GM23338 (cell line): ENCODE measurements around the gene SKIC8. TPM values are rescaled to one million over a fixed set of nuclear protein-coding genes. Genes with fewer than 3 reads are reported as not detected.
A peak's percentile ranks its signal among the peaks of the same experiment; 100 is the strongest.

Experiments
- ATAC-seq: fragments of 200-7000 bp; cut with Tn5 transposase; 3 replicates; pipeline ENCODE4 v1.9.1; 2020
- DNase-seq: peaks from one replicate; pipeline ENCODE4 v3.0.0-alpha.2; 2015; ENCODE audit warnings: low spot score
- H2AFZ ChIP-seq: fragments of 200-600 bp; sonication (generic); 2 replicates; pipeline ENCODE4 v1.8.0; 2016; ENCODE audit warnings: antibody characterized with exemption, mild to moderate bottlenecking, moderate library complexity
- H3F3A ChIP-seq: fragments of 200-600 bp; sonication (generic); replicated peaks from 2 replicates; pipeline ENCODE4 v1.8.0; 2017; ENCODE audit warnings: antibody characterized with exemption, mixed run types, low read depth
- H3K27ac ChIP-seq: fragments of 200-600 bp; sonication (generic); 2 replicates; pipeline ENCODE4 v1.6.1; 2016; ENCODE audit warnings: low read depth
- H3K27me3 ChIP-seq: fragments of 200-600 bp; sonication (generic); 2 replicates; pipeline ENCODE4 v1.8.0; 2016; ENCODE audit warnings: mild to moderate bottlenecking, mixed run types, moderate library complexity; ENCODE audit not compliant: insufficient read depth
- H3K36me3 ChIP-seq: fragments of 200-600 bp; sonication (generic); 2 replicates; pipeline ENCODE4 v1.8.0; 2016; ENCODE audit warnings: mild to moderate bottlenecking; ENCODE audit not compliant: insufficient read depth
- H3K4me1 ChIP-seq: fragments of 200-600 bp; sonication (generic); 2 replicates; pipeline ENCODE4 v1.8.0; 2016; ENCODE audit warnings: mild to moderate bottlenecking, moderate library complexity; ENCODE audit not compliant: insufficient read depth
- H3K4me2 ChIP-seq: fragments of 200-600 bp; sonication (generic); 2 replicates; pipeline ENCODE4 v1.7.1; 2017; ENCODE audit warnings: mixed run types
- H3K4me3 ChIP-seq: fragments of 200-600 bp; sonication (generic); 2 replicates; pipeline ENCODE4 v1.6.1; 2016; ENCODE audit warnings: mixed run types
- H3K79me2 ChIP-seq: fragments of 200-600 bp; sonication (generic); replicated peaks from 2 replicates; pipeline ENCODE4 v1.8.0; 2017; ENCODE audit warnings: mild to moderate bottlenecking; ENCODE audit not compliant: insufficient read depth
- H3K9me2 ChIP-seq: fragments of 200-600 bp; sonication (generic); 2 replicates; pipeline ENCODE4 v1.8.0; 2017; ENCODE audit not compliant: insufficient read depth
- H4K20me1 ChIP-seq: fragments of 200-600 bp; sonication (generic); replicated peaks from 2 replicates; pipeline ENCODE4 v1.8.0; 2017; ENCODE audit warnings: mild to moderate bottlenecking; ENCODE audit not compliant: insufficient read depth
- H3K27ac Mint-ChIP-seq: 2 replicates; pipeline ENCODE4 v1.8.0; 2020; ENCODE audit warnings: inconsistent platforms, mild to moderate bottlenecking, moderate library complexity, mixed read lengths
- H3K27me3 Mint-ChIP-seq: 3 replicates; pipeline ENCODE4 v1.8.0; 2022; ENCODE audit warnings: low read depth, mild to moderate bottlenecking, moderate library complexity, mixed read lengths, inconsistent platforms; ENCODE audit not compliant: insufficient read depth, poor library complexity
- H3K36me3 Mint-ChIP-seq: 3 replicates; pipeline ENCODE4 v1.8.0; 2021; ENCODE audit warnings: low read depth, mild to moderate bottlenecking, inconsistent platforms, moderate library complexity, mixed read lengths
- H3K4me1 Mint-ChIP-seq: 3 replicates; pipeline ENCODE4 v1.8.0; 2020; ENCODE audit warnings: mild to moderate bottlenecking, inconsistent platforms, mixed read lengths
- H3K4me3 Mint-ChIP-seq: 3 replicates; pipeline ENCODE4 v1.8.0; 2021; ENCODE audit warnings: moderate library complexity, mild to moderate bottlenecking, inconsistent platforms, mixed read lengths
- H3K9me3 Mint-ChIP-seq: 3 replicates; pipeline ENCODE4 v1.8.0; 2020; ENCODE audit warnings: moderate library complexity, mild to moderate bottlenecking, inconsistent platforms, mixed read lengths
- CREB1 ChIP-seq: fragments of 250-450 bp; sonication (Bioruptor Pico); IDR thresholded peaks from 2 replicates; pipeline ENCODE4 v1.5.0; 2020; ENCODE audit warnings: low read depth, mild to moderate bottlenecking, moderate library complexity
- EZH2 ChIP-seq: fragments of 200-600 bp; sonication (generic); IDR thresholded peaks from one replicate; pipeline ENCODE4 v1.8.0; 2017; ENCODE audit warnings: antibody characterized with exemption, mild to moderate bottlenecking, low read depth; ENCODE audit not compliant: unreplicated experiment
- EZH2phosphoT487 ChIP-seq: fragments of 200-600 bp; sonication (generic); IDR thresholded peaks from one replicate; pipeline ENCODE4 v1.8.1; 2018; ENCODE audit warnings: antibody characterized with exemption; ENCODE audit not compliant: unreplicated experiment
- JUNB ChIP-seq: IDR thresholded peaks from one replicate; pipeline ENCODE4 v1.6.1; 2016; ENCODE audit warnings: antibody characterized with exemption; ENCODE audit not compliant: unreplicated experiment
- NANOG ChIP-seq: IDR thresholded peaks from 2 replicates; pipeline ENCODE4 v1.6.1; 2016; ENCODE audit warnings: antibody characterized with exemption, borderline replicate concordance
- POLR2AphosphoS5 ChIP-seq: IDR thresholded peaks from 2 replicates; pipeline ENCODE4 v1.6.1; 2016; ENCODE audit warnings: antibody characterized with exemption, low read depth
- STAT1 ChIP-seq: IDR thresholded peaks from one replicate; pipeline ENCODE4 v1.6.1; 2016; ENCODE audit warnings: antibody characterized with exemption; ENCODE audit not compliant: unreplicated experiment
- ZNF114 ChIP-seq: fragments of 250-450 bp; sonication (Bioruptor Pico); IDR thresholded peaks from 2 replicates; pipeline ENCODE4 v1.5.0; 2020; ENCODE audit warnings: mild to moderate bottlenecking, moderate library complexity
- ZNF331 ChIP-seq: fragments of 250-450 bp; sonication (Bioruptor Pico); IDR thresholded peaks from 2 replicates; pipeline ENCODE4 v1.5.0; 2020; ENCODE audit warnings: low read depth, mild to moderate bottlenecking, moderate library complexity
- polyA plus RNA-seq: library from polyadenylated mRNA; unstranded; fragments of >200 nt; fragmentation: Nextera tagmentation; extraction: Ambion mirVana; gene quantifications from 2 replicates; pipeline ENCODE4 v1.2.1, GENCODE V29; 2016
- total RNA-seq: library from RNA; depleted of rRNA; stranded (reverse); fragments of >200 nt; shearing (Covaris generic); gene quantifications from 2 replicates; pipeline ENCODE4 v1.2.3, GENCODE V29; 2014
- TF ChIP-seq, protein P1 (sequence below): IDR thresholded peaks from one replicate; pipeline ENCODE4 v1.6.1; 2018; ENCODE audit warnings: antibody characterized with exemption; ENCODE audit not compliant: unreplicated experiment
- TF ChIP-seq, protein P2 (sequence below): IDR thresholded peaks from 2 replicates; pipeline ENCODE4 v1.6.1; 2016; ENCODE audit warnings: antibody characterized with exemption
- TF ChIP-seq, protein P3 (sequence below), 2 experiments: fragments of 200-600 bp in 1 of 2; sonication (generic) in 1 of 2; conservative IDR thresholded peaks; 2 replicates each; pipeline versions ENCODE4 v1.5.1 to v1.6.1; 2016 to 2017; ENCODE audit warnings: antibody characterized with exemption in 2 of 2, low read depth in 2 of 2, mild to moderate bottlenecking in 2 of 2, moderate library complexity in 1 of 2
- TF ChIP-seq, protein P4 (sequence below): fragments of 250-450 bp; sonication (Bioruptor Pico); IDR thresholded peaks from 2 replicates; pipeline ENCODE4 v1.5.0; 2020; ENCODE audit warnings: mild to moderate bottlenecking, moderate library complexity

The SKIC8 gene
- total and polyA plus RNA-seq, 2 experiments from 2014 or later, result 59.4 to 73.8 TPM

DNA sequence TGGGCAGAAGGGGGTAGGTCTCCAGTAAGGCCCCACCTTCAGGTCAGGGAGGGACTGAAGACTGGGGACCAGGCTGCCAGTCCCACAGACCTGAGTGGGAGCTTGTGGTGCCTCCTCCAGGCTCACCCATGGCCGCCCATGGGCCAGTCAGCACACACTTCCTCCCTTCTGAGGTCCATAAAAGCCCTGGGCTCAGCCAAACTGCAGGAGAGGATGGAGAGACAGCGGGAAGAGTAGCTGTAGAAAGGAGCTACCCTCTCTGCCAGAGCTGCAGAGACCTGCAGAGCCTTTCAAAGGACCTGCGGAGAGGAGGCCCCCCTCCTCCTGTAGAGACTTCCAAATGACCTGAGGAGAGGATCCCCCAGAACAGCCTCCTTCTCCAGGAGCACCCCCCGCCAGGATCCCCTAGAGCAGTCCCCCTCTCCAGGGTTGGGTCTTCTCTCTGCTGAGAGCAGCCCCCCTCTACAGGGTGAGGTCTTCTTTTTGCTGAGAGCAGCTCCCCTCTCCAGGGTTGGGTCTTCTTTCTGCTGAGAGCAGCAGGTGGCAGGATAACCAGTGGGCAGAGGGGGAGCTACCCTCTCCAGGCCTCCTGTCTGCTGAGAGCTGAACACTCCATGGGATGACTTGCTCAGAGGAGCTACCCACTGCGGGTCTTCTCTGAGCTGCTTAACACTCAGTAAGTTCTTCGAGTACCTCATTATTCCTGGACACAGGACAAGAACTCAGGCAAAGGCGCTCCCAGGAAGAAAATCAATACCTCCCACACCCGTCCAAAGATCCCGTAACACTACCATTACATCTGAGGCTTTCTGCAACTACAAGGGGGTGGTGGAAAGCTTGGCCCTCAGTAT lies 5.0 kb upstream of the SKIC8 start:
- ATAC-seq (no peak), DNase-seq (no peak)
- TF ChIP-seq ZNF114, result no peak
- TF ChIP-seq, protein P1, sequence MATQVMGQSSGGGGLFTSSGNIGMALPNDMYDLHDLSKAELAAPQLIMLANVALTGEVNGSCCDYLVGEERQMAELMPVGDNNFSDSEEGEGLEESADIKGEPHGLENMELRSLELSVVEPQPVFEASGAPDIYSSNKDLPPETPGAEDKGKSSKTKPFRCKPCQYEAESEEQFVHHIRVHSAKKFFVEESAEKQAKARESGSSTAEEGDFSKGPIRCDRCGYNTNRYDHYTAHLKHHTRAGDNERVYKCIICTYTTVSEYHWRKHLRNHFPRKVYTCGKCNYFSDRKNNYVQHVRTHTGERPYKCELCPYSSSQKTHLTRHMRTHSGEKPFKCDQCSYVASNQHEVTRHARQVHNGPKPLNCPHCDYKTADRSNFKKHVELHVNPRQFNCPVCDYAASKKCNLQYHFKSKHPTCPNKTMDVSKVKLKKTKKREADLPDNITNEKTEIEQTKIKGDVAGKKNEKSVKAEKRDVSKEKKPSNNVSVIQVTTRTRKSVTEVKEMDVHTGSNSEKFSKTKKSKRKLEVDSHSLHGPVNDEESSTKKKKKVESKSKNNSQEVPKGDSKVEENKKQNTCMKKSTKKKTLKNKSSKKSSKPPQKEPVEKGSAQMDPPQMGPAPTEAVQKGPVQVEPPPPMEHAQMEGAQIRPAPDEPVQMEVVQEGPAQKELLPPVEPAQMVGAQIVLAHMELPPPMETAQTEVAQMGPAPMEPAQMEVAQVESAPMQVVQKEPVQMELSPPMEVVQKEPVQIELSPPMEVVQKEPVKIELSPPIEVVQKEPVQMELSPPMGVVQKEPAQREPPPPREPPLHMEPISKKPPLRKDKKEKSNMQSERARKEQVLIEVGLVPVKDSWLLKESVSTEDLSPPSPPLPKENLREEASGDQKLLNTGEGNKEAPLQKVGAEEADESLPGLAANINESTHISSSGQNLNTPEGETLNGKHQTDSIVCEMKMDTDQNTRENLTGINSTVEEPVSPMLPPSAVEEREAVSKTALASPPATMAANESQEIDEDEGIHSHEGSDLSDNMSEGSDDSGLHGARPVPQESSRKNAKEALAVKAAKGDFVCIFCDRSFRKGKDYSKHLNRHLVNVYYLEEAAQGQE, result no peak
- TF ChIP-seq NANOG, result no peak
- TF ChIP-seq, protein P2, sequence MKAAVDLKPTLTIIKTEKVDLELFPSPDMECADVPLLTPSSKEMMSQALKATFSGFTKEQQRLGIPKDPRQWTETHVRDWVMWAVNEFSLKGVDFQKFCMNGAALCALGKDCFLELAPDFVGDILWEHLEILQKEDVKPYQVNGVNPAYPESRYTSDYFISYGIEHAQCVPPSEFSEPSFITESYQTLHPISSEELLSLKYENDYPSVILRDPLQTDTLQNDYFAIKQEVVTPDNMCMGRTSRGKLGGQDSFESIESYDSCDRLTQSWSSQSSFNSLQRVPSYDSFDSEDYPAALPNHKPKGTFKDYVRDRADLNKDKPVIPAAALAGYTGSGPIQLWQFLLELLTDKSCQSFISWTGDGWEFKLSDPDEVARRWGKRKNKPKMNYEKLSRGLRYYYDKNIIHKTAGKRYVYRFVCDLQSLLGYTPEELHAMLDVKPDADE, result no peak
- no peak for TF ChIP-seq STAT1
- no peak for TF ChIP-seq EZH2
- TF ChIP-seq POLR2AphosphoS5, result no peak
- no peak for TF ChIP-seq JUNB
- TF ChIP-seq, protein P3, sequence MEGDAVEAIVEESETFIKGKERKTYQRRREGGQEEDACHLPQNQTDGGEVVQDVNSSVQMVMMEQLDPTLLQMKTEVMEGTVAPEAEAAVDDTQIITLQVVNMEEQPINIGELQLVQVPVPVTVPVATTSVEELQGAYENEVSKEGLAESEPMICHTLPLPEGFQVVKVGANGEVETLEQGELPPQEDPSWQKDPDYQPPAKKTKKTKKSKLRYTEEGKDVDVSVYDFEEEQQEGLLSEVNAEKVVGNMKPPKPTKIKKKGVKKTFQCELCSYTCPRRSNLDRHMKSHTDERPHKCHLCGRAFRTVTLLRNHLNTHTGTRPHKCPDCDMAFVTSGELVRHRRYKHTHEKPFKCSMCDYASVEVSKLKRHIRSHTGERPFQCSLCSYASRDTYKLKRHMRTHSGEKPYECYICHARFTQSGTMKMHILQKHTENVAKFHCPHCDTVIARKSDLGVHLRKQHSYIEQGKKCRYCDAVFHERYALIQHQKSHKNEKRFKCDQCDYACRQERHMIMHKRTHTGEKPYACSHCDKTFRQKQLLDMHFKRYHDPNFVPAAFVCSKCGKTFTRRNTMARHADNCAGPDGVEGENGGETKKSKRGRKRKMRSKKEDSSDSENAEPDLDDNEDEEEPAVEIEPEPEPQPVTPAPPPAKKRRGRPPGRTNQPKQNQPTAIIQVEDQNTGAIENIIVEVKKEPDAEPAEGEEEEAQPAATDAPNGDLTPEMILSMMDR (conservative IDR thresholded peaks at IDR 0.05; ENCODE audit: low read depth in 2 of 2), result no peak
- no peak for TF ChIP-seq EZH2phosphoT487
- TF ChIP-seq, protein P4, sequence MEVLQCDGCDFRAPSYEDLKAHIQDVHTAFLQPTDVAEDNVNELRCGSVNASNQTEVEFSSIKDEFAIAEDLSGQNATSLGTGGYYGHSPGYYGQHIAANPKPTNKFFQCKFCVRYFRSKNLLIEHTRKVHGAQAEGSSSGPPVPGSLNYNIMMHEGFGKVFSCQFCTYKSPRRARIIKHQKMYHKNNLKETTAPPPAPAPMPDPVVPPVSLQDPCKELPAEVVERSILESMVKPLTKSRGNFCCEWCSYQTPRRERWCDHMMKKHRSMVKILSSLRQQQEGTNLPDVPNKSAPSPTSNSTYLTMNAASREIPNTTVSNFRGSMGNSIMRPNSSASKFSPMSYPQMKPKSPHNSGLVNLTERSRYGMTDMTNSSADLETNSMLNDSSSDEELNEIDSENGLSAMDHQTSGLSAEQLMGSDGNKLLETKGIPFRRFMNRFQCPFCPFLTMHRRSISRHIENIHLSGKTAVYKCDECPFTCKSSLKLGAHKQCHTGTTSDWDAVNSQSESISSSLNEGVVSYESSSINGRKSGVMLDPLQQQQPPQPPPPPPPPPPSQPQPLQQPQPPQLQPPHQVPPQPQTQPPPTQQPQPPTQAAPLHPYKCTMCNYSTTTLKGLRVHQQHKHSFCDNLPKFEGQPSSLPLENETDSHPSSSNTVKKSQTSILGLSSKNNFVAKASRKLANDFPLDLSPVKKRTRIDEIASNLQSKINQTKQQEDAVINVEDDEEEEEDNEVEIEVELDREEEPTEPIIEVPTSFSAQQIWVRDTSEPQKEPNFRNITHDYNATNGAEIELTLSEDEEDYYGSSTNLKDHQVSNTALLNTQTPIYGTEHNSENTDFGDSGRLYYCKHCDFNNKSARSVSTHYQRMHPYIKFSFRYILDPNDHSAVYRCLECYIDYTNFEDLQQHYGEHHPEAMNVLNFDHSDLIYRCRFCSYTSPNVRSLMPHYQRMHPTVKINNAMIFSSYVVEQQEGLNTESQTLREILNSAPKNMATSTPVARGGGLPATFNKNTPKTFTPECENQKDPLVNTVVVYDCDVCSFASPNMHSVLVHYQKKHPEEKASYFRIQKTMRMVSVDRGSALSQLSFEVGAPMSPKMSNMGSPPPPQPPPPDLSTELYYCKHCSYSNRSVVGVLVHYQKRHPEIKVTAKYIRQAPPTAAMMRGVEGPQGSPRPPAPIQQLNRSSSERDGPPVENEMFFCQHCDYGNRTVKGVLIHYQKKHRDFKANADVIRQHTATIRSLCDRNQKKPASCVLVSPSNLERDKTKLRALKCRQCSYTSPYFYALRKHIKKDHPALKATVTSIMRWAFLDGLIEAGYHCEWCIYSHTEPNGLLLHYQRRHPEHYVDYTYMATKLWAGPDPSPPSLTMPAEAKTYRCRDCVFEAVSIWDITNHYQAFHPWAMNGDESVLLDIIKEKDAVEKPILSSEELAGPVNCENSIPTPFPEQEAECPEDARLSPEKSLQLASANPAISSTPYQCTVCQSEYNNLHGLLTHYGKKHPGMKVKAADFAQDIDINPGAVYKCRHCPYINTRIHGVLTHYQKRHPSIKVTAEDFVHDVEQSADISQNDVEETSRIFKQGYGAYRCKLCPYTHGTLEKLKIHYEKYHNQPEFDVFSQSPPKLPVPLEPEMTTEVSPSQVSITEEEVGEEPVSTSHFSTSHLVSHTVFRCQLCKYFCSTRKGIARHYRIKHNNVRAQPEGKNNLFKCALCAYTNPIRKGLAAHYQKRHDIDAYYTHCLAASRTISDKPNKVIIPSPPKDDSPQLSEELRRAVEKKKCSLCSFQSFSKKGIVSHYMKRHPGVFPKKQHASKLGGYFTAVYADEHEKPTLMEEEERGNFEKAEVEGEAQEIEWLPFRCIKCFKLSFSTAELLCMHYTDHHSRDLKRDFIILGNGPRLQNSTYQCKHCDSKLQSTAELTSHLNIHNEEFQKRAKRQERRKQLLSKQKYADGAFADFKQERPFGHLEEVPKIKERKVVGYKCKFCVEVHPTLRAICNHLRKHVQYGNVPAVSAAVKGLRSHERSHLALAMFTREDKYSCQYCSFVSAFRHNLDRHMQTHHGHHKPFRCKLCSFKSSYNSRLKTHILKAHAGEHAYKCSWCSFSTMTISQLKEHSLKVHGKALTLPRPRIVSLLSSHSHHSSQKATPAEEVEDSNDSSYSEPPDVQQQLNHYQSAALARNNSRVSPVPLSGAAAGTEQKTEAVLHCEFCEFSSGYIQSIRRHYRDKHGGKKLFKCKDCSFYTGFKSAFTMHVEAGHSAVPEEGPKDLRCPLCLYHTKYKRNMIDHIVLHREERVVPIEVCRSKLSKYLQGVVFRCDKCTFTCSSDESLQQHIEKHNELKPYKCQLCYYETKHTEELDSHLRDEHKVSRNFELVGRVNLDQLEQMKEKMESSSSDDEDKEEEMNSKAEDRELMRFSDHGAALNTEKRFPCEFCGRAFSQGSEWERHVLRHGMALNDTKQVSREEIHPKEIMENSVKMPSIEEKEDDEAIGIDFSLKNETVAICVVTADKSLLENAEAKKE (CRISPR knock-in tag), result no peak
- TF ChIP-seq ZNF331, result no peak
- TF ChIP-seq CREB1 (CRISPR knock-in tag), result no peak
- no peak overlapping the region for H3K4me2 ChIP-seq
- peaks cover 5% of the 10 kb centered on the region; the same call in 1 of the 3 replicates for H3K4me1 Mint-ChIP-seq
- no peaks in the 10 kb centered on the region for H4K20me1 ChIP-seq
- peaks cover 3% of the 10 kb centered on the region; the same call in 1 of the 3 replicates for H3K9me3 Mint-ChIP-seq
- no peak overlapping the region for H3K27ac Mint-ChIP-seq
- H3K9me2 ChIP-seq, result peaks cover 5% of the 10 kb centered on the region
- H3K4me3 Mint-ChIP-seq, result no peak overlapping the region
- H3F3A ChIP-seq, result 0 out of 2 replicates have a peak, but pooled peaks cover 4% of the 10 kb centered on the region
- H3K36me3 Mint-ChIP-seq, result no peaks in the 10 kb centered on the region
- H3K27me3 Mint-ChIP-seq, result peaks cover 10% of the 10 kb centered on the region
- H3K4me1 ChIP-seq, result no peaks in the 10 kb centered on the region
- no peak overlapping the region for H3K27ac ChIP-seq
- H3K79me2 ChIP-seq, result no peaks in the 10 kb centered on the region
- no peak overlapping the region for H3K4me3 ChIP-seq
- H3K27me3 ChIP-seq, result peaks cover 10% of the 10 kb centered on the region; the same call in 1 of the 2 replicates
- peak overlapping the region; percentile 43; the same call in 1 of the 2 replicates for H2AFZ ChIP-seq
- H3K36me3 ChIP-seq, result no peaks in the 10 kb centered on the region
